Astrocyte (in vitro differentiated cells and primary cell): ENCODE results near the gene STK17A. TPM values are rescaled to one million over a fixed set of nuclear protein-coding genes. Genes with fewer than 3 reads are reported as not detected.

Source experiments
- DNase-seq: peaks from one replicate; pipeline ENCODE4 v3.0.0-alpha.2; 2010; ENCODE audit warnings: low read depth
- FAIRE-seq: peaks from 2 replicates; lab custom pipeline; 2011; peaks lifted over from hg19 to GRCh38; lab: Jason Lieb, UNC
- H2AFZ ChIP-seq: 2 replicates; pipeline ENCODE4 v1.6.0; 2012; ENCODE audit warnings: low read depth, low read length, inconsistent platforms
- H3K27ac ChIP-seq: 2 replicates; pipeline ENCODE4 v1.5.1; 2011; ENCODE audit warnings: low read depth, low read length, inconsistent platforms
- H3K27me3 ChIP-seq: 2 replicates; pipeline ENCODE4 v1.6.0; 2011; ENCODE audit warnings: low read length, inconsistent platforms; ENCODE audit not compliant: insufficient read depth
- H3K36me3 ChIP-seq: 2 replicates; pipeline ENCODE4 v1.5.1; 2011; ENCODE audit warnings: low read length, inconsistent platforms; ENCODE audit not compliant: insufficient read depth
- H3K4me1 ChIP-seq: 2 replicates; pipeline ENCODE4 v1.5.1; 2011; ENCODE audit warnings: low read length, inconsistent platforms; ENCODE audit not compliant: insufficient read depth
- H3K4me2 ChIP-seq: 2 replicates; pipeline ENCODE4 v1.6.0; 2012; ENCODE audit warnings: low read length, inconsistent platforms
- H3K4me3 ChIP-seq: 2 replicates; pipeline ENCODE4 v1.5.1; 2011; ENCODE audit warnings: low read depth, mild to moderate bottlenecking, low read length, inconsistent platforms; ENCODE audit not compliant: insufficient read depth
- H3K79me2 ChIP-seq: 2 replicates; pipeline ENCODE4 v1.6.0; 2012; ENCODE audit warnings: mild to moderate bottlenecking, low read length, inconsistent platforms; ENCODE audit not compliant: insufficient read depth
- H3K9ac ChIP-seq: 2 replicates; pipeline ENCODE4 v1.6.0; 2012; ENCODE audit warnings: mild to moderate bottlenecking, low read length, inconsistent platforms
- H3K9me3 ChIP-seq: 2 replicates; pipeline ENCODE4 v1.5.1; 2012; ENCODE audit warnings: low read depth, mild to moderate bottlenecking, low read length, inconsistent platforms; ENCODE audit not compliant: insufficient read depth
- H4K20me1 ChIP-seq: 2 replicates; pipeline ENCODE4 v1.6.0; 2012; ENCODE audit warnings: low read length, inconsistent platforms; ENCODE audit not compliant: insufficient read depth
- H3K27ac Mint-ChIP-seq: one replicate; pipeline ENCODE4 v1.8.0; 2021; ENCODE audit warnings: mild to moderate bottlenecking, mixed read lengths; ENCODE audit not compliant: unreplicated experiment
- H3K27me3 Mint-ChIP-seq: one replicate; pipeline ENCODE4 v1.8.0; 2021; ENCODE audit warnings: low read depth, mixed read lengths; ENCODE audit not compliant: unreplicated experiment
- H3K36me3 Mint-ChIP-seq: one replicate; pipeline ENCODE4 v1.8.0; 2021; ENCODE audit warnings: low read depth, mixed read lengths; ENCODE audit not compliant: unreplicated experiment
- H3K4me1 Mint-ChIP-seq: one replicate; pipeline ENCODE4 v1.8.0; 2021; ENCODE audit warnings: low read depth, mixed read lengths; ENCODE audit not compliant: unreplicated experiment
- H3K4me3 Mint-ChIP-seq: one replicate; pipeline ENCODE4 v1.8.0; 2021; ENCODE audit warnings: mild to moderate bottlenecking, moderate library complexity, mixed read lengths; ENCODE audit not compliant: unreplicated experiment
- H3K9me3 Mint-ChIP-seq: one replicate; pipeline ENCODE4 v1.8.0; 2021; ENCODE audit warnings: mild to moderate bottlenecking, mixed read lengths; ENCODE audit not compliant: unreplicated experiment
- EZH2 ChIP-seq: IDR thresholded peaks from 2 replicates; pipeline ENCODE4 v1.6.1; 2012; ENCODE audit warnings: mild to moderate bottlenecking, low read length, inconsistent platforms; ENCODE audit not compliant: insufficient read depth
- total RNA-seq: library from RNA; stranded (reverse); gene quantifications from 2 replicates; pipeline ENCODE4 v1.2.1, GENCODE V29; 2021
- TF ChIP-seq, protein P1 (sequence below): IDR thresholded peaks from 2 replicates; pipeline ENCODE4 v1.5.1; 2011; ENCODE audit warnings: low read depth, mild to moderate bottlenecking, inconsistent platforms, low read length, moderate library complexity; ENCODE audit not compliant: insufficient read depth

STK17A gene
- total RNA-seq, 1 donor from 2014 or later = 38.4 TPM

DNA sequence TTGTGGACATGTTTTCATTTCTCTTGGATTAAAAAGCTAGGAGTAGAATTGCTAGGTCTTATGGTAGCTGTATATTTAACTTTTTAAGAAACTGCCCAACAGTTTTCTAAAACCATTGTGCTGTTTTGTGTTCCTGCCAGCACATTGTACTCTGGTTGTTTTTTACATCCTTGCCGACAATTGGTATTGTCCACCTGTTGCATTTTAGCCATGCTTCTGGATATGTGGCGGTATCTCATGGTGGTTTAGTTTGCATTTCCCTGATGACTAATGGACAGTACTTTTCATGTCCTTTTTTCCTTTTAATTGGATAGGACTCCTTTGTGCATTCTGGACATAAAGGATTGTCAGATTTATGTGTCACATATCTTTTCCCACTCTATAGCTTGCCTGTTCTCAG is 45.5 kb downstream of the STK17A start:
- peaks cover 20% of the 10 kb centered on the region for H3K36me3 Mint-ChIP-seq
- no peak overlapping the region for H3K27ac Mint-ChIP-seq
- no peak for FAIRE-seq

DNA sequence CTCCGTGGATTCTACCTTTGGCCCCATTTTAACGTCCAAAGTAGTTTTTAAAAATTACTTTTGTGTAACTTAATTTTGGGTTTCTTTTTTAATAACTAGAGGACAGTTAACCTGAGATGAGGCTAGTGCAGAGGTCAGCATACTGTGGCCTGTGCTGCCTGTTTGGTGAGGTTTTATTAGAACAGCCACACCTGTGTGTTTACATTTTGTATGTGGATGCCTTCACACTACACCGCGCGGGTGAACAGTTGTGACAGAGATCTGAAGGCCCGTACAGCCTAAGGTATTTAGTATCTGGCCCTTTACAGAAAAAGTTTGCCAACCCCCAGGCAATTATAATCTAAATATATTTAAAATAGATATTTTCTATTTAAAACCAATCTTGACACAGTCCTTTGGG is 46.9 kb downstream of the STK17A start:
- no peak overlapping the region for H3K4me2 ChIP-seq
- Mint-ChIP-seq H3K27me3 (no peaks in the 10 kb centered on the region), H3K4me3 (no peak overlapping the region), H3K36me3 (peaks cover 22% of the 10 kb centered on the region), H3K27ac (no peak overlapping the region), H3K4me1 (peaks cover 1% of the 10 kb centered on the region), H3K9me3 (no peaks in the 10 kb centered on the region)
- peaks cover 71% of the 10 kb centered on the region for H3K79me2 ChIP-seq
- no peak overlapping the region for H3K9ac ChIP-seq
- H3K4me3 ChIP-seq = no peak overlapping the region
- peaks cover 29% of the 10 kb centered on the region for H4K20me1 ChIP-seq
- no peak for DNase-seq
- FAIRE-seq = no peak
- H3K9me3 ChIP-seq = peaks cover 2% of the 10 kb centered on the region
- H3K36me3 ChIP-seq = peaks cover 62% of the 10 kb centered on the region
- no peak overlapping the region for H2AFZ ChIP-seq
- no peaks in the 10 kb centered on the region for H3K27me3 ChIP-seq
- H3K27ac ChIP-seq = no peak overlapping the region
- no peak for TF ChIP-seq EZH2
- TF ChIP-seq, protein P1, sequence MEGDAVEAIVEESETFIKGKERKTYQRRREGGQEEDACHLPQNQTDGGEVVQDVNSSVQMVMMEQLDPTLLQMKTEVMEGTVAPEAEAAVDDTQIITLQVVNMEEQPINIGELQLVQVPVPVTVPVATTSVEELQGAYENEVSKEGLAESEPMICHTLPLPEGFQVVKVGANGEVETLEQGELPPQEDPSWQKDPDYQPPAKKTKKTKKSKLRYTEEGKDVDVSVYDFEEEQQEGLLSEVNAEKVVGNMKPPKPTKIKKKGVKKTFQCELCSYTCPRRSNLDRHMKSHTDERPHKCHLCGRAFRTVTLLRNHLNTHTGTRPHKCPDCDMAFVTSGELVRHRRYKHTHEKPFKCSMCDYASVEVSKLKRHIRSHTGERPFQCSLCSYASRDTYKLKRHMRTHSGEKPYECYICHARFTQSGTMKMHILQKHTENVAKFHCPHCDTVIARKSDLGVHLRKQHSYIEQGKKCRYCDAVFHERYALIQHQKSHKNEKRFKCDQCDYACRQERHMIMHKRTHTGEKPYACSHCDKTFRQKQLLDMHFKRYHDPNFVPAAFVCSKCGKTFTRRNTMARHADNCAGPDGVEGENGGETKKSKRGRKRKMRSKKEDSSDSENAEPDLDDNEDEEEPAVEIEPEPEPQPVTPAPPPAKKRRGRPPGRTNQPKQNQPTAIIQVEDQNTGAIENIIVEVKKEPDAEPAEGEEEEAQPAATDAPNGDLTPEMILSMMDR = no peak
- no peaks in the 10 kb centered on the region for H3K4me1 ChIP-seq

More for the DNA sequence above, 45.5 kb downstream of the STK17A start:
- Mint-ChIP-seq H3K4me1 (peaks cover 1% of the 10 kb centered on the region), H3K27me3 (no peaks in the 10 kb centered on the region), H3K9me3 (no peaks in the 10 kb centered on the region), H3K4me3 (no peak overlapping the region)
- H2AFZ ChIP-seq = no peak overlapping the region
- no peak overlapping the region for H3K4me2 ChIP-seq
- H3K36me3 ChIP-seq = peaks cover 60% of the 10 kb centered on the region
- DNase-seq = no peak
- H3K79me2 ChIP-seq = peaks cover 65% of the 10 kb centered on the region
- H3K27me3 ChIP-seq = no peaks in the 10 kb centered on the region
- H3K4me1 ChIP-seq = no peaks in the 10 kb centered on the region
- no peaks in the 10 kb centered on the region for H3K9me3 ChIP-seq
- no peak overlapping the region for H3K27ac ChIP-seq
- no peak overlapping the region for H3K9ac ChIP-seq
- peaks cover 24% of the 10 kb centered on the region for H4K20me1 ChIP-seq
- no peak for TF ChIP-seq EZH2
- TF ChIP-seq, protein P1 = no peak
- no peak overlapping the region for H3K4me3 ChIP-seq

DNA sequence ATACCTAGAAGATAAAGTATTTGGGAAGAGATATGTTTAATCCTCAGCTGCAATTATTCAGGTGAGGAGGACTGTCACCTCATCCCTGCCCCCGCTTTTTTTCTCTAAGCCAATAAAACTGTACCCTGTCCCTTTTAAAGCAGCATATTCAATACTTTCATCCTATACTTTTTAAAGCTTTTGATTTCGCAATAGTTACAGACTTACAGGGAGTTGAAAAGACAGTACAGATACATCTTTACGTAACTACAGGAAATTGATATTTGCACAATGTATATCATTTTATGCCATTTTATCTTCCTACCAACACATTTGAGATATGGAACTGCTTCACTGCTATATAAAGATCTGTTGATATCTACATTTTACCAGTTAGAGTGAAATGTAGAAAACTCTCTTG is 47.6 kb downstream of the STK17A start:
- TF ChIP-seq, protein P1 = no peak
- TF ChIP-seq EZH2 = no peak

More for the DNA sequence above, 47.6 kb downstream of the STK17A start:
- Histone ChIP-seq H3K27me3 (no peaks in the 10 kb centered on the region), H3K9me3 (peaks cover 2% of the 10 kb centered on the region), H3K4me3 (no peak overlapping the region), H3K4me1 (peaks cover 4% of the 10 kb centered on the region), H3K27ac (no peak overlapping the region), H2AFZ (no peak overlapping the region), H4K20me1 (peaks cover 27% of the 10 kb centered on the region), H3K79me2 (peaks cover 70% of the 10 kb centered on the region), H3K9ac (no peak overlapping the region), H3K4me2 (no peak overlapping the region), H3K36me3 (peaks cover 61% of the 10 kb centered on the region)
- Mint-ChIP-seq H3K4me1 (peaks cover under 1% of the 10 kb centered on the region), H3K27ac (no peak overlapping the region), H3K27me3 (no peaks in the 10 kb centered on the region), H3K36me3 (peaks cover 22% of the 10 kb centered on the region), H3K4me3 (no peak overlapping the region), H3K9me3 (no peaks in the 10 kb centered on the region)
- FAIRE-seq (no peak), DNase-seq (no peak)
